Mesothelial cell of epicardium (in vitro differentiated cells): Measurements from ENCODE around the gene KLRK1. TPM values are rescaled to one million over a fixed set of nuclear protein-coding genes. Genes with fewer than 3 reads are reported as not detected.

Experiments
- DNase-seq, 2 experiments: peaks; one replicate each; pipeline ENCODE4 v3.0.0; 2021; ENCODE audit warnings: low spot score in 2 of 2; ENCODE audit not compliant: unreplicated experiment in 2 of 2
- H3K27ac Mint-ChIP-seq: 2 replicates; pipeline ENCODE4 v1.8.0; 2021; ENCODE audit warnings: mixed read lengths
- H3K27me3 Mint-ChIP-seq: 2 replicates; pipeline ENCODE4 v1.8.0; 2021; ENCODE audit warnings: low read depth, mixed read lengths
- H3K36me3 Mint-ChIP-seq: 2 replicates; pipeline ENCODE4 v1.8.0; 2021; ENCODE audit warnings: mixed read lengths
- H3K4me1 Mint-ChIP-seq: 2 replicates; pipeline ENCODE4 v1.8.0; 2021; ENCODE audit warnings: mixed read lengths
- H3K4me3 Mint-ChIP-seq: 2 replicates; pipeline ENCODE4 v1.8.0; 2021; ENCODE audit warnings: mild to moderate bottlenecking, moderate library complexity, mixed read lengths
- H3K9me3 Mint-ChIP-seq: 2 replicates; pipeline ENCODE4 v1.8.0; 2021; ENCODE audit warnings: mixed read lengths
- CTCF ChIP-seq: fragments of 200-600 bp; sonication (generic); IDR thresholded peaks from one replicate; pipeline ENCODE4 v1.5.0; 2021; ENCODE audit warnings: antibody characterized with exemption; ENCODE audit not compliant: unreplicated experiment
- total RNA-seq: library from RNA; stranded (reverse); gene quantifications from 3 replicates; pipeline ENCODE4 v1.2.1, GENCODE V29; 2021

Gene KLRK1
- total RNA-seq, 1 donor from 2014 or later, result not detected

GRCh38 chr12:10362828-10363657 lies 26.8 kb downstream of the KLRK1 start:
- peaks cover 4% of the 10 kb centered on the region for H3K36me3 Mint-ChIP-seq
- no peak overlapping the region for H3K4me3 Mint-ChIP-seq
- no peak for TF ChIP-seq CTCF
- peaks cover 16% of the 10 kb centered on the region for H3K4me1 Mint-ChIP-seq
- H3K27ac Mint-ChIP-seq, result no peak overlapping the region
- peaks cover 2% of the 10 kb centered on the region for H3K9me3 Mint-ChIP-seq
- no peak for DNase-seq
- no peaks in the 10 kb centered on the region for H3K27me3 Mint-ChIP-seq

- TF ChIP-seq CTCF, result no peak
- Mint-ChIP-seq H3K9me3 (no peaks in the 10 kb centered on the region), H3K27me3 (no peaks in the 10 kb centered on the region), H3K36me3 (no peaks in the 10 kb centered on the region), H3K4me3 (no peak overlapping the region), H3K27ac (no peak overlapping the region), H3K4me1 (peaks cover 14% of the 10 kb centered on the region)
- DNase-seq, result no peak
Measured at GRCh38 chr12:10362325-10362724, 27.5 kb downstream of the KLRK1 start.

- DNase-seq, result no peak
- H3K27ac Mint-ChIP-seq, result no peak overlapping the region
- peaks cover 14% of the 10 kb centered on the region for H3K4me1 Mint-ChIP-seq
- H3K4me3 Mint-ChIP-seq, result no peak overlapping the region
- TF ChIP-seq CTCF, result no peak
- no peaks in the 10 kb centered on the region for H3K9me3 Mint-ChIP-seq
- no peaks in the 10 kb centered on the region for H3K27me3 Mint-ChIP-seq
- no peaks in the 10 kb centered on the region for H3K36me3 Mint-ChIP-seq
Measured at GRCh38 chr12:10361622-10362021, 28.2 kb downstream of the KLRK1 start.

GRCh38 chr12:10361084-10361483 lies 28.8 kb downstream of the KLRK1 start:
- H3K4me1 Mint-ChIP-seq, result peaks cover 16% of the 10 kb centered on the region
- no peaks in the 10 kb centered on the region for H3K36me3 Mint-ChIP-seq
- H3K27ac Mint-ChIP-seq, result no peak overlapping the region
- no peak overlapping the region for H3K4me3 Mint-ChIP-seq
- H3K9me3 Mint-ChIP-seq, result no peaks in the 10 kb centered on the region
- H3K27me3 Mint-ChIP-seq, result no peaks in the 10 kb centered on the region
- DNase-seq, result no peak
- no peak for TF ChIP-seq CTCF

GRCh38 chr12:10358969-10359368 lies 30.9 kb downstream of the KLRK1 start:
- no peak overlapping the region for H3K27ac Mint-ChIP-seq
- no peaks in the 10 kb centered on the region for H3K36me3 Mint-ChIP-seq

More at GRCh38 chr12:10358969-10359368, 30.9 kb downstream of the KLRK1 start:
- Mint-ChIP-seq H3K27me3 (no peaks in the 10 kb centered on the region), H3K4me3 (no peak overlapping the region), H3K9me3 (no peaks in the 10 kb centered on the region), H3K4me1 (peaks cover 24% of the 10 kb centered on the region)
- DNase-seq, result no peak
- no peak for TF ChIP-seq CTCF
